ENCODE measurements around the gene TBC1D22A. TPM values are rescaled to one million over a fixed set of nuclear protein-coding genes. Genes with fewer than 3 reads are reported as not detected.

TBC1D22A gene
- polyA plus RNA-seq, 1 experiment, result 24.2 TPM

GRCh38 chr22:46812034-46812605, 49.7 kb downstream of the TBC1D22A start:
- TF ChIP-seq CTCF (IDR thresholded peaks at IDR 0.05; ENCODE audit: insufficient read depth, low read depth, low read length), result no peak
- H3K4me3 ChIP-seq (ENCODE audit: low read depth, low read length), result no peak overlapping the region
- POLR2A ChIA-PET, result no interaction called here
- no peak for DNase-seq (ENCODE audit: low read depth)
- H3K27me3 ChIP-seq (ENCODE audit: control insufficient read depth, insufficient read depth, low read length), result no peaks in the 10 kb centered on the region
- CTCF ChIA-PET, result interaction anchor here (3.5 to 4.6 kb wide), 2 partner anchors 9 to 14 kb away, joined by 21 to 29 read pairs; no protein-coding TSS in a partner anchor
- H3K36me3 ChIP-seq (ENCODE audit: control insufficient read depth, insufficient read depth, low read length), result no peaks in the 10 kb centered on the region

GRCh38 chr22:46812788-46813187, 50.3 kb downstream of the TBC1D22A start:
- no peak for TF ChIP-seq CTCF (IDR thresholded peaks at IDR 0.05; ENCODE audit: insufficient read depth, low read depth, low read length)
- ChIA-PET CTCF (interaction anchor here (3.5 to 4.6 kb wide), 2 partner anchors 10 to 15 kb away, joined by 21 to 29 read pairs; no protein-coding TSS in a partner anchor), POLR2A (no interaction called here)
- Histone ChIP-seq H3K27me3 (ENCODE audit: control insufficient read depth, insufficient read depth, low read length) (no peaks in the 10 kb centered on the region), H3K4me3 (ENCODE audit: low read depth, low read length) (no peak overlapping the region), H3K36me3 (ENCODE audit: control insufficient read depth, insufficient read depth, low read length) (no peaks in the 10 kb centered on the region)
- DNase-seq (ENCODE audit: low read depth), result no peak

- CTCF ChIA-PET, result interaction anchor here (0.6 to 4.6 kb wide), 3 partner anchors 11 to 422 kb away, joined by 3 to 29 read pairs (median 4); no protein-coding TSS in a partner anchor
- no peaks in the 10 kb centered on the region for H3K27me3 ChIP-seq (ENCODE audit: control insufficient read depth, insufficient read depth, low read length)
- POLR2A ChIA-PET, result no interaction called here
- no peak overlapping the region for H3K4me3 ChIP-seq (ENCODE audit: low read depth, low read length)
- DNase-seq (ENCODE audit: low read depth), result no peak
- H3K36me3 ChIP-seq (ENCODE audit: control insufficient read depth, insufficient read depth, low read length), result no peaks in the 10 kb centered on the region
- TF ChIP-seq CTCF (IDR thresholded peaks at IDR 0.05; ENCODE audit: insufficient read depth, low read depth, low read length), result no peak
Measured at GRCh38 chr22:46813816-46814597, 51.6 kb downstream of the TBC1D22A start.

GRCh38 chr22:46815132-46815531, 52.7 kb downstream of the TBC1D22A start:
- no peak for TF ChIP-seq CTCF (IDR thresholded peaks at IDR 0.05; ENCODE audit: insufficient read depth, low read depth, low read length)
- CTCF ChIA-PET, result interaction anchor here (1.5 to 4.6 kb wide), 2 partner anchors 12 to 16 kb away, joined by 4 to 29 read pairs; no protein-coding TSS in a partner anchor
- POLR2A ChIA-PET, result no interaction called here
- Histone ChIP-seq H3K36me3 (ENCODE audit: control insufficient read depth, insufficient read depth, low read length) (no peaks in the 10 kb centered on the region), H3K27me3 (ENCODE audit: control insufficient read depth, insufficient read depth, low read length) (no peaks in the 10 kb centered on the region), H3K4me3 (ENCODE audit: low read depth, low read length) (no peak overlapping the region)
- DNase-seq (ENCODE audit: low read depth), result no peak

- ChIA-PET CTCF (interaction anchor here (1.5 to 4.6 kb wide), 3 partner anchors 12 to 17 kb away, joined by 4 to 29 read pairs (median 9); no protein-coding TSS in a partner anchor), POLR2A (no interaction called here)
- Histone ChIP-seq H3K4me3 (ENCODE audit: low read depth, low read length) (no peak overlapping the region), H3K27me3 (ENCODE audit: control insufficient read depth, insufficient read depth, low read length) (no peaks in the 10 kb centered on the region), H3K36me3 (ENCODE audit: control insufficient read depth, insufficient read depth, low read length) (no peaks in the 10 kb centered on the region)
- no peak for TF ChIP-seq CTCF (IDR thresholded peaks at IDR 0.05; ENCODE audit: insufficient read depth, low read depth, low read length)
- DNase-seq (ENCODE audit: low read depth), result no peak
Measured at GRCh38 chr22:46815559-46815895, 53.1 kb downstream of the TBC1D22A start.
